OCI-LY1 (cell line): Measurements from ENCODE around the gene RPLP2.

Source experiments
- H2AFZ ChIP-seq: fragments of 200-600 bp; sonication (generic), shearing (Covaris generic); 2 replicates; pipeline ENCODE4 v1.6.0; 2014; ENCODE audit warnings: antibody characterized with exemption, mild to moderate bottlenecking, low read length
- H3F3A ChIP-seq: fragments of 200-600 bp; sonication (generic), shearing (Covaris generic); 2 replicates; pipeline ENCODE4 v1.6.0; 2014; ENCODE audit warnings: mild to moderate bottlenecking, antibody characterized with exemption, low read length, moderate library complexity; ENCODE audit not compliant: insufficient read depth
- H3K27ac ChIP-seq: fragments of 200-600 bp; sonication (generic); 2 replicates; pipeline ENCODE4 v1.5.1; 2014; ENCODE audit warnings: low read length, mixed run types, mild to moderate bottlenecking, low read depth; ENCODE audit not compliant: poor library complexity, severe bottlenecking
- H3K27me3 ChIP-seq: fragments of 200-600 bp; sonication (generic); 2 replicates; pipeline ENCODE4 v1.6.0; 2014; ENCODE audit warnings: antibody characterized with exemption, mild to moderate bottlenecking, low read length, moderate library complexity; ENCODE audit not compliant: insufficient read depth
- H3K36me3 ChIP-seq: fragments of 200-600 bp; sonication (generic); 2 replicates; pipeline ENCODE4 v1.6.1; 2014; ENCODE audit warnings: mild to moderate bottlenecking, antibody characterized with exemption, low read length, moderate library complexity, mixed read lengths; ENCODE audit not compliant: insufficient read depth
- H3K4me1 ChIP-seq: fragments of 200-600 bp; sonication (generic); 2 replicates; pipeline ENCODE4 v1.5.1; 2014; ENCODE audit warnings: mild to moderate bottlenecking, low read length, moderate library complexity; ENCODE audit not compliant: insufficient read depth, severe bottlenecking
- H3K4me2 ChIP-seq: fragments of 200-600 bp; sonication (generic), shearing (Covaris generic); 2 replicates; pipeline ENCODE4 v1.6.1; 2014; ENCODE audit warnings: low read length
- H3K4me3 ChIP-seq: fragments of 200-600 bp; sonication (generic); 2 replicates; pipeline ENCODE4 v1.5.1; 2014; ENCODE audit warnings: low read length, low read depth, mild to moderate bottlenecking, mixed read lengths; ENCODE audit not compliant: poor library complexity, severe bottlenecking
- H3K79me2 ChIP-seq: fragments of 200-600 bp; shearing (Covaris generic); 2 replicates; pipeline ENCODE4 v1.6.1; 2016; ENCODE audit warnings: mixed run types, low read length, mixed read lengths; ENCODE audit not compliant: insufficient read depth
- H3K9ac ChIP-seq: fragments of 200-600 bp; sonication (generic), shearing (Covaris generic); 2 replicates; pipeline ENCODE4 v1.6.1; 2014; ENCODE audit warnings: mild to moderate bottlenecking, low read length, mixed read lengths
- H3K9me2 ChIP-seq: fragments of 200-600 bp; sonication (generic), shearing (Covaris generic); 2 replicates; pipeline ENCODE4 v1.6.1; 2014; ENCODE audit warnings: low read depth, mild to moderate bottlenecking, low read length, mixed read lengths
- H3K9me3 ChIP-seq: fragments of 200-600 bp; shearing (Covaris generic); 2 replicates; pipeline ENCODE4 v1.6.1; 2014; ENCODE audit warnings: low read length, mixed read lengths
- H4K20me1 ChIP-seq: fragments of 200-600 bp; sonication (generic), shearing (Covaris generic); 2 replicates; pipeline ENCODE4 v1.6.0; 2016; ENCODE audit warnings: mild to moderate bottlenecking, low read length; ENCODE audit not compliant: insufficient read depth
- EZH2 ChIP-seq: fragments of 200-600 bp; sonication (generic), shearing (Covaris generic); IDR thresholded peaks from 2 replicates; pipeline ENCODE4 v1.8.0; 2017; ENCODE audit warnings: borderline replicate concordance, mixed run types, mild to moderate bottlenecking, antibody characterized with exemption, low read length, moderate library complexity, mixed read lengths
- TF ChIP-seq, protein P1 (sequence below): fragments of 200-600 bp; sonication (generic), shearing (Covaris generic); IDR thresholded peaks from 2 replicates; pipeline ENCODE4 v1.5.1; 2017; ENCODE audit warnings: mild to moderate bottlenecking, antibody characterized with exemption, low read length, moderate library complexity, mixed read lengths

RPLP2 gene

DNA sequence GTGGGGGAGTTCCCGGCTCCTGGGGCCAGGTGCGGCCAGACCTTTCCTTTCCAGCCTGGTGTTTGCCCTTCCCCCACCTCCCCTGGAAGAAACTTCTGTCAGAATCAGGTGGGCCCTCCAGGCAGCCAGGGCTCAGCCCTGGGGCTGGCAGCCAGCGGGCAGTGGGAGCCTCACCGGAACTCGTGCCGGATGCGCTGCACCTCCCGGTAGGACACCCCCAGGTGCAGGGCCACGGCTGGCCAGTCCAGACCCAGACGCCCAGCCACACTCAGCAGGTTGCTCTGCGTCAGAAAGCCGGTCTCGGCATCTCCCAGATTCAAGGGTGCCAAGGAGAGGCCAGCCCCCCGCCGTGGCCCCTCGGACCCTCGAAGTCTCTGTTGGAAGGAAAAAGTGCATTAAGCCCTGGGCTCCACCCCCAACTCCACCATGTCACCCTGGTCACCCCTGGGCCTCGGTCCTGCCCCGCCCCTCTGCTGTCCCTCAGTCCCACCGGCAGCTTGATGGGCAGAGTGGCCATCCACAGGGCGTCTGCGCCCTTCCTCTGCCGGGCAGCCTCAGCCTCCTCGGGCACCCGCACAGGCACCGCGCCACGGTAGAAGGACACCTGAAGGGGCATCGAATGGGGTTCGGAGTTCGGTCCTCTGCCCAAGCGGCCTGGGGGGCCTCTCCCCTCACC is 10.0 kb upstream of the RPLP2 start:
- no peak overlapping the region for H3K4me2 ChIP-seq
- H3K79me2 ChIP-seq, result no peaks in the 10 kb centered on the region
- TF ChIP-seq EZH2, result no peak
- TF ChIP-seq, protein P1, sequence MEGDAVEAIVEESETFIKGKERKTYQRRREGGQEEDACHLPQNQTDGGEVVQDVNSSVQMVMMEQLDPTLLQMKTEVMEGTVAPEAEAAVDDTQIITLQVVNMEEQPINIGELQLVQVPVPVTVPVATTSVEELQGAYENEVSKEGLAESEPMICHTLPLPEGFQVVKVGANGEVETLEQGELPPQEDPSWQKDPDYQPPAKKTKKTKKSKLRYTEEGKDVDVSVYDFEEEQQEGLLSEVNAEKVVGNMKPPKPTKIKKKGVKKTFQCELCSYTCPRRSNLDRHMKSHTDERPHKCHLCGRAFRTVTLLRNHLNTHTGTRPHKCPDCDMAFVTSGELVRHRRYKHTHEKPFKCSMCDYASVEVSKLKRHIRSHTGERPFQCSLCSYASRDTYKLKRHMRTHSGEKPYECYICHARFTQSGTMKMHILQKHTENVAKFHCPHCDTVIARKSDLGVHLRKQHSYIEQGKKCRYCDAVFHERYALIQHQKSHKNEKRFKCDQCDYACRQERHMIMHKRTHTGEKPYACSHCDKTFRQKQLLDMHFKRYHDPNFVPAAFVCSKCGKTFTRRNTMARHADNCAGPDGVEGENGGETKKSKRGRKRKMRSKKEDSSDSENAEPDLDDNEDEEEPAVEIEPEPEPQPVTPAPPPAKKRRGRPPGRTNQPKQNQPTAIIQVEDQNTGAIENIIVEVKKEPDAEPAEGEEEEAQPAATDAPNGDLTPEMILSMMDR, result no peak
- H3K9ac ChIP-seq, result no peak overlapping the region
- H3K36me3 ChIP-seq, result peaks cover 38% of the 10 kb centered on the region
- no peaks in the 10 kb centered on the region for H3K9me3 ChIP-seq
- H3K4me3 ChIP-seq, result no peak overlapping the region
- H3K27me3 ChIP-seq, result no peaks in the 10 kb centered on the region
- peaks cover 38% of the 10 kb centered on the region for H3K4me1 ChIP-seq
- H3F3A ChIP-seq, result no peaks in the 10 kb centered on the region
- no peaks in the 10 kb centered on the region for H3K9me2 ChIP-seq
- H4K20me1 ChIP-seq, result no peaks in the 10 kb centered on the region
- no peak overlapping the region for H3K27ac ChIP-seq
- no peak overlapping the region for H2AFZ ChIP-seq

DNA sequence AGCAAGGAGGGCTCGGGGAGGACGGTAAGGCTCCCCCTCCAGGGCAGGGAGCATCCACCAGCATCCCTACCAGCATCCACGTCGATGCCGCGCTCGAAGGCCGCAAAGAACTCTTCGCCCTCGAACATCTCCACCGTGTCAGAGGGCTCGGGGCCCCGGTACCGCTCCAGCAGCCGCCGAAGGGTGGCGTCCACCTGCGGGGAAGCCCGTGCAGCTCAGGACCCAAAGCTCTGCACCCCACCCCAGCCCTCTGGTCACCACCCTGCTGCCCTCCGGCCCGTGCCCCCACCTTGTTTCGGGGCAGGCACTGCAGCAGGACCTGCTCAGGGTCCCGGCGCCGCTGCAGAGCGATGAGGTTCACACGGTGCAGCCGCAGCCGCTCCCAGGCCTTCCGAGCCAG is 9.3 kb upstream of the RPLP2 start:
- Histone ChIP-seq H3K9me3 (no peaks in the 10 kb centered on the region), H3K27me3 (no peaks in the 10 kb centered on the region), H3K4me2 (no peak overlapping the region), H2AFZ (no peak overlapping the region), H3K4me1 (peaks cover 34% of the 10 kb centered on the region), H4K20me1 (no peaks in the 10 kb centered on the region), H3K9ac (no peak overlapping the region), H3K27ac (no peak overlapping the region), H3F3A (no peaks in the 10 kb centered on the region), H3K9me2 (no peaks in the 10 kb centered on the region), H3K36me3 (peaks cover 38% of the 10 kb centered on the region), H3K79me2 (no peaks in the 10 kb centered on the region), H3K4me3 (no peak overlapping the region)
- TF ChIP-seq, protein P1, result no peak
- no peak for TF ChIP-seq EZH2

DNA sequence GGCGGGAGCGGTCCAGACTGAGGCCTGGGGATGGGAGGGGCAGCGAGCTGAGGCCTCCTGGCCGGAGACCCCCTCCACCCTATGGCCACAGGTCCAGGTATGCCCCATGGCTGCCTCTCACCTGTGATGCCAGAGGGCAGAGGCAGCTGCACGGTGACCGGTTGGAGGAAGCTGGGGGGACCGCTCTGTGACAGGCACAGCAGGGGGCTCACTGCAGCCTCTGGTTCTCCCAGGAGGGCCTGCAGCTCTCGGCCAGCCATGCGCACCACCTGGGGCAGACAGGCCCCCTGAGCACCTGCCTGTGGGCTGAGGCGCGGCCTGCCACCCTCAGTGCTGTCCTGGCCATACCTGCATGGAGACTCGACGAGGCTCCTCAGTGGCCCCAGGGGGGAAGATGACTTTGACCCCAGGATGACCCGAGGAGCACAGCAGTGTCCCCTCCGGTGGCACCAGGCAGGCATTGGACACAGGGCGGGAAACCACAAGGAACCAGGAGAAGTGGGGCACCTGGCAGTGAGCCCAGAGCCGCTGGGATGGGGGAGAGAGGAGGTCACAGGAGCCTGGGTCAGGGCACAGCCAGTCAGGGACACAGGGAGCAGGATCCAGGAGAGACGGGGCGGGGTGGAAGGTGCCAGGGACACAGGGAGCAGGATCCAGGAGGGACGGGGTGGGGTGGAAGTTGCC is 8.5 kb upstream of the RPLP2 start:
- H3K9me2 ChIP-seq, result no peaks in the 10 kb centered on the region
- H3K79me2 ChIP-seq, result no peaks in the 10 kb centered on the region
- no peaks in the 10 kb centered on the region for H3K27me3 ChIP-seq
- H3K9ac ChIP-seq, result no peak overlapping the region
- no peaks in the 10 kb centered on the region for H4K20me1 ChIP-seq
- no peaks in the 10 kb centered on the region for H3F3A ChIP-seq
- no peak overlapping the region for H3K4me2 ChIP-seq
- H3K27ac ChIP-seq, result no peak overlapping the region
- H2AFZ ChIP-seq, result no peak overlapping the region
- peaks cover 36% of the 10 kb centered on the region for H3K4me1 ChIP-seq
- TF ChIP-seq, protein P1, result no peak
- no peak for TF ChIP-seq EZH2
- H3K36me3 ChIP-seq, result peaks cover 38% of the 10 kb centered on the region
- H3K9me3 ChIP-seq, result no peaks in the 10 kb centered on the region
- no peak overlapping the region for H3K4me3 ChIP-seq
